NCI-H2081 (cell line): ENCODE results near the gene FDXACB1.
A peak's percentile ranks its signal among the peaks of the same experiment; 100 is the strongest.

ENCODE experiments used
- DNase-seq, 2 experiments: peaks; one replicate each; lab custom pipeline; 2025; lab: John Stamatoyannopoulos, UW

Gene FDXACB1, protein sequence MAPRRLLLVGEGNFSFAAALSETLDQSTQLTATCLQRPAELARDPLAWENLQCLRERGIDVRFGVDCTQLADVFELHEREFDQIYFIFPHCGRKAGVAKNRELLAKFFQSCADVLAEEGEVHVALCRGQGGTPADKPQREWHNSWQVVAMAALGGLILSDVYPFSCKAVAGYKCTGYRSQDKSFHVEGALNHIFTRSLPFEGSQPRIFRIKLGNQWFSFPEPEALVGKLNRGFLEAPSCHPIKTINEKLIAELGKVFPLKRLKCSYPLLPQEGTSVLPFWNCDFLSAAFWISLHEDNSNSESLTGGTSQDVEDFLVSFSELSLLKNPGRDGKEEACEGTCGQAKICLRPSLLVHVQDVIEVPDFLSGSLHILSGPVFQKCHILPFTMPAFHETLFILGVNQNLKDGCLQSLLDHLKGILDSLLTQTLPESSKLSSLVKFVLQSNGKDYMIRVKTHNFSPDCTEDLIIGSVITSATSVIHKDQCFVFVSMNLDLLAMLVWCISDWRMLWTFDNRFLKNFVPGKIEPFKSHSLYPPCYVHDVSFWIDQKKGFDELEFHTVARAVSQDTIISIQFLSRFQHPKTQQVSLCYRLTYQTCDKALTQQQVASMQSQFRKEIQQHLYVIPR

DNA sequence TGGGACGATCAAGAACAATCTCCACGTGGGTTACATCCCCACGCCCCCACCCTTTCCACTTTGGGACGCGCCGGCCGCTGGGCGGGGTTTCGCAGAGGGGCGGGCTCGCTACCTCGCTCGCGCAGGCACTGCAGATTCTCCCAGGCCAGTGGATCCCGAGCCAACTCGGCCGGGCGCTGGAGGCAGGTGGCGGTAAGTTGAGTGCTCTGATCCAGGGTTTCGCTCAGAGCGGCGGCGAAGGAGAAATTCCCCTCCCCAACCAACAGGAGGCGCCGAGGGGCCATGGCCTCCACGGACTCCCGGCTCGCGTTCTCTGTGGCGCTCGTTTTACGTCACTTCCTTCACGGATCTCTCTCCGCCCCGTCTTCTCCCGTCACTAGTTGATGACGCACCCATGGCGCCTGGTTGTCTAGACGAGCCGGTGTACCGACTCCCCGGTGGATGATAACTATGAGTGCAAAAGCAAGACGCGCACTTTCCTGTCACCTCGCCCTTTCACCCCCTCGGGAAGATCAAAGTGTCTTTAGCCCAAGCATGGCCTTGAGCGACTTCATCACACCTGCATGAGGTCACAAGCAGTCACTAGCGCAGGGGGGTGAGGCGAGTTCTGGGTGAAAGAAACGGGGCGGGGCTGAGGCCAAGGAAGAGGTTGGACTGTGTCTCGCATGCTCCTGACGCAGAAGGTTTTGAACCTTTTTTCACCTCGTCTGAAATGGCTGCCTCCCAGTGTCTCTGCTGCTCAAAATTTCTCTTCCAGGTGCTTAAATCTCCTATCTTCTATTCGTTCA, at the start of gene FDXACB1, which contains the start of gene CFAP68:
Gene FDXACB1 (minus strand): TSS at position 317 of the 788 bp plus-strand sequence. CDS start 33 bp downstream, at position 284.
Gene CFAP68 (plus strand): TSS at position 693 of the 788 bp plus-strand sequence. CDS start 20 bp downstream, at position 713.
- DNase-seq: peak; percentile 97 to 99

DNA sequence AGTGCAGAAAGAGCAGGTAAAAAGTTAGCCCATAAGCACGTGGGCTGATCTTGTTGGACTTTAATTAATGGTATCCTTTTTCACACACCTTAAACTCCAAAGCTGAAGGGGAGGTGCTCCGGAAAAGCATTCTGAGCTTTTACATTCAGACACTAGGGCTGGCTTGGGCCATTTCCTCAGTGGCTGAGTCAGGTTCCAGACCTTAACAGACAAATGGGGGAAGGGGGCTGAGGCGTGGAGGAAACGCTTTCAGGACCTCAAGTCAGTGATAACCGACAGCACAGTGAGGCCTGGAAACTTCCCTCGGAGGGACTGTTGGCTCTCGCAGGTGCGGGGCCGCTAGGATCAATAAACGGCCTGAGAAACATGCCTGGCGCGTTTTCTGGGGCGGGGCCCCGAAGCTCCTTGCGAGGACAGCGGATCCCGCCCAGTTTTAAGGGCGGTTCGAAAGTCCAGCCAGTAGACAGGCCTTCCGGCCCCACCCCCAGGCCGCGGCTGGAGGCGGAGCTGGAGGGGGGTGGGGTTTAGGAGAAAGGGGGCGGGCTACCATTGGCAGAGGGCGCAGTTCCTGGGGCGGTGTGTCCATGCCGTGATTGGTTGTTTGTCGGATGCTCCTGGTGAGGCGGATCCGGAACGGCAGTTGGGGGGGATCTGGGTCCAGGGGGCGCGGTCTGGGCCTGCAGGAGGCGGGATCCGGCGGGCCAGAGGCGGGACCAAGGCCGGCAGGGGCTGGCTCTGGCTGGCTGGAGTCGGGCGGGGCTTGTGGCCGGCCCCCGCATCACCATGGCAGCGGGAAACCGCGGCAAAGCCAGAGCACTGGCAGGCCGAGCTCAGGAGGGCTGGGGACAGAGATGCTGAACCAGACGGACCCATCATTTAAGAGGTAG, 47.8 kb upstream of the FDXACB1 start:
- DNase-seq: peak; percentile 98 to 100

DNA sequence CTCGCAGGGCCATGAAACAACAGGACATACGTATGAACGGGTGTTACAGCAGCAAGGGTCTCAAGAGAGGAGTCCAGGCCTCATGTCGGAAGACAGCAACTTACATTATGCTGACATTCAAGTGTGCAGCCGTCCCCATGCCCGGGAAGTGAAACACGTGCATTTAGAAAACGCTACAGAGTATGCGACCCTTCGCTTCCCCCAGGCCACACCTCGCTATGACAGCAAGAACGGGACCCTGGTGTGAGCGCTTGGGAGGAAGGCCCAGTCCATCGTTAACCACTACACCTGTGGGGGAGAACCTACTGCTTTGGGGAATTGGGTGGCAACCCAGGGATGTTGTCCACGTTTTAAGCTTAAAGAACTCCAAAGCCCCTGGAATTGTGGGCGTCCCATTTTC, 47.0 kb upstream of the FDXACB1 start:
- DNase-seq: no peak

DNA sequence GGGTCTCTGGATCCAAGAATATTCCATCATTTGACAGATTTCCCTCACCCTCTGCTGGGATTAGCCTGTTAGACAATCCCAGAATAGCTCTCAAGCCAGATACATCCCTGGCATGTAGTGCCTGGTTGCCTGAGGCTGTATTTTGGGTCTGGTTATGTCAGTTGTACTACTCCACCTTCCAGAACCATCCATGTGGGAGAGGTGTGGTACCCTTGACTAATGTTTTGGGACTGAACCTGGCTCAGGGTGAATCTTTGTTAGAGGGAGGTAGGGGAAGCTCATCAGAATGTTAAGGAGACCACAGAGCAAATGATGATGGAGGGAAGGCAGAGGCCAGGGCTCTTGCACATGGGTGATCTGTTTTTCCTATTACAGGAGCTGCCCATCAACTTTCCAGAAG, 45.0 kb upstream of the FDXACB1 start:
- no peak for DNase-seq

DNA sequence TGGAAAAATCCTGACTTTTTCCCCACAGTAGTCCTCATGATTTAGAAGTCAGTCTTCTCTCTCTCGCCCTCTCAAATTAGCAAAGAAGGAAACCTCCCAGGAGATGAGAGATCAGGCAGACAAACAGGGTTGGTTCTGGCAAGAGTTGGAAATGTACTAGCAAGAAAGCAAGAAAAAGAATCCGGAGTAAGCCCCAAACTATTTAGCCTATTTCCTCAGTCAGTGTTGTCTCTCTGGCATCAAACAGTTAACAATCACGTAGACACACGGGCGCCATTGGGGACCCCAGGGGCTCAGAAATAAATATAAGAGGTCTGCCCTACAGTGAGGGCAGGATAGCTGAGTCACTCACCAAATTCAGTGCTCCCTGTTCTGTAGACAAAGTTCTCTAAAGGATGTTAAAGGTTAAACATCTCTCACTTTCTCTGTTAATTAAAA, 44.4 kb upstream of the FDXACB1 start:
- DNase-seq: no peak

DNA sequence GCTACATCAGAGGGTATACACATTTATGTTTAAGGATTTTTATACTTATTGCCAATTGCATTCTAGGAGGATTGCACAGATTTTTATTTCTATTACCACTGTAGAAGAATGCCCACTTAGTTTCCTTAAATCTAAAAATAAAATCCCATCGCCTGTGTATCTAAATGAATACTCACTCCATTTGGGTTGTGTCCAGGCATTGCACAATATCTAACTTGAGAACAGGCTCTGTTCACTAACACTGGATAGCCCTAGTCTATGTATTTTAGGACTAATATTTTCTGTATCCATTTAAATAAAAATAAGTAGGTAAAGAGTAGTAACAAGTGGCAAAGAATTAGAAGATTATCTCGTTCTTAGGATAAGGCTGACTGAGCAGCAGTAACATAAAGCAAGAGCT, 43.8 kb upstream of the FDXACB1 start:
- no peak for DNase-seq

DNA sequence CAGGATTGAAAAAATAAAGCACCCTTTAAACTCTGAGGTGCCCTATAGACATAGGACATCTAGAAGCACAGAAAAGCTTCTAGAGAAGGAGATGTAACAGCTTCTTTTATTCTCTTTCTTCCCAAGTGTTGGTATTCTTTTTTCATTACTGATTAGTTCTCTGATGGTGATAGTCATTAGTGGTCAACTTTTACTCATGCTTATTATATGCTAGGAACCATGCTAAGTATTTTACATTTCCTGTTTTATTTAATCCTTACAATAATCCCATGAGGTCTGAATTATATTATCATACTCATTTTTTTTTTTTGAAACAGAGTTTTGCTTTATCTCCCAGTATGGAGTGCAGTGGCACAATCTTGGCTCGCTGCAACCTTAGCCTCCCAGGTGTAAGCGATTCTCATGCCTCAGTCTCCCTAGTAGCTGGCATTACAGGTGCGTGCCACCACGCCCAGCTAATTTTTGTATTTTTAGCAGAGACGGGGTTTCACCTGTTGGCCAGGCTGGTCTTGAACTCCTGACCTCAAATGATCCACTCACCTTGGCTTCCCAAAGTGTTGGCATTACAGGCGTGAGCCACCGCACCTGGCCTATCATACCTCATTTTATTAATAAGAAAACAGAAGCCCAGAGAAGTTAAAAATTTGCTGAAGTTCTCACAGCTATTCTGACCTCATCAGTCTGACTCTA, 42.7 kb upstream of the FDXACB1 start:
- DNase-seq: no peak

DNA sequence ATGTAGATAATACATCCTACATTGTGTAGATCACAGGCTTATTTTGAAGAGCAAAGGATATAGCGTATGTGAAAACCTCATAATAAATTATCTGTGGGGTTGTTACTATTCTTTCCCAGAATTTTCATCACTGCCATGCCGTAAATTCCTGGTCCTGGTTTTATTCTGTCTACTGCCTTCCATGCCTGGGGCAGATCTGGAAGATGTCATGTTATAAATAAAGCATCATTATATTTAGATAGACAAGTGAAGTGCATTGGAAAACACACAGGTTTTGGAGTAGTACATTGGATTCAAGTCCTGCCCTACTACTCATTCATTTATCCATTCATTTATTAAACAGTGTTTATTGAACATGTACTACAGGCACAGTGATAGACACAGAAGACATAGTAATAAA, 41.9 kb upstream of the FDXACB1 start:
- no peak for DNase-seq

DNA sequence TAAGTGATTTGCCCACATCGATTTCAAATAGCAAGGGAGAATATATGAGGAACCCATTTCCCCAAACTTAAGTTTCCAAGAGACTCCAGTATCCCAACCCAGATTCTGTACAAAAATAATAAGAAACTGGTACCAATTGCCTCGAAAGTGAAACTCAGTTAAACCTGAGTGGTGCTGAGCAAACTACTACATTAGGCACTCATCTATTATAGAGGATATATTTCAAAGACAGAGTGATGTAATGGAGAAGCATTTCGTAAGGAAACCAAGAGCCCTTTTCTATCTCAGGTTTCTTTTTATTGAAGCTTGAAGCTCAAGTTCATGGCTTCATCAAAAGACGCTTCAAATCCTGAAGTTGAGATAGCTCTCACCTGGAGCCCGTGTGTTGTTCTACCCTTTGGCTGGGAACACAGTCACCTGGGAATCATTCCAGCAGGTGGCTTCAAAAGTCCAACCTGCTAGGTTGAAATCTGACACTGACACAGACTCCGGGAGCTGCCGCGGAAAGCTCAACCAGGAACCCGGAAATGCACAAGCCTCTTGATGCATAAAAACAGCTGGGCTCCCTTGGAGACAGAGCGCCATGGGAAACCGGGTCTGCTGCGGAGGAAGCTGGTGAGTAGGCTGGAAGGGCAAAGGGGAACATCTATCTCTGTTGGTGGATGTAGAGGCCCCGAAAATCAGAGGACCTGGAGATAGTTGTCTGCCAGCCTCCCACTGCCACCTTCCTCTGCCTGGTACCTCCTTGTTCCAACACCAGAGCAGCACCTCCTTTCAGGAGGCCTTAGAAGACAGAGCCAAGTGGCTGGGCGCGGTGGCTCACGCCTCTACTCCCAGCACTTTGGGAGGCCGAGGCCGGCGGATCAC, 39.7 kb upstream of the FDXACB1 start, which contains the start of gene C11orf52:
Gene C11orf52 (plus strand): TSS at position 524 of the 867 bp plus-strand sequence. CDS start 60 bp downstream, at position 584.
- DNase-seq: peak; percentile 90 to 98

DNA sequence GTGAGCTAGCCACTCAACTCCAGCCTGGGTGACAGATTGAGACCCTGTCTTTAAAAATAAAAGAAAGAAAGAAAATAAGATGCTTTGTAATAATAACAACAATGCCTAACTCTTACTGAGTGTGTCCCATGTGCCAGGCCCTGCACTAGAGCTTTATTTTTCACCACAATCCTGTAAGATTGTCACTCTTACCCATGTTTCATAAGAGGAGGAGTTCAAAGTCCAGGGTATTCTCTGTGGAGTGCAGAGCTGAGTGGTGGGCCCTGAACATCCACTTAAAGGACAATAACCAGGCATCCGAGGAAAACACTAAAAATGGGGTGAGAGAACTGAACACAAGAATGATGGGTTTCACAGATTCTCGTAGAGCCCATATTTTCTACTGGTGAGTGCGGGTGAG, 38.8 kb upstream of the FDXACB1 start:
- DNase-seq: no peak

DNA sequence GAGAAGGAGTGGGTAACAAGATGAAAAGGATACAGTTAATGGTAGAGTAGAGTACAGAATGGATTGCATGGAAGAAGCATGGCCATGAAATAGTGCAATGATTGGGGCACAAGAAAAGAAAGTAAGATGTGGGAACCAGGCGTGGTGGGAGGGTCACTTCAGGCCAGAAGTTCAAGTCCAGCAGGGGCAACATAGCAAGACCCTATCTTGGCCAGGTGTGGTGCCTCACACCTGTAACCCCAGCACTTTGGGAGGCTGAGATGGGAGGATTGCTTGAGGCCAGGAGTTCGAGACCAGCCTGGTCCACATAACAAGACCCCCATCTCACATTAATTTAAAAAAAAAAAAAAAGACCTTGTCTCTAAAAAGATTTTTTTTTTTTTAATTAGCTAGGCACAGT, 38.3 kb upstream of the FDXACB1 start:
- DNase-seq: no peak

DNA sequence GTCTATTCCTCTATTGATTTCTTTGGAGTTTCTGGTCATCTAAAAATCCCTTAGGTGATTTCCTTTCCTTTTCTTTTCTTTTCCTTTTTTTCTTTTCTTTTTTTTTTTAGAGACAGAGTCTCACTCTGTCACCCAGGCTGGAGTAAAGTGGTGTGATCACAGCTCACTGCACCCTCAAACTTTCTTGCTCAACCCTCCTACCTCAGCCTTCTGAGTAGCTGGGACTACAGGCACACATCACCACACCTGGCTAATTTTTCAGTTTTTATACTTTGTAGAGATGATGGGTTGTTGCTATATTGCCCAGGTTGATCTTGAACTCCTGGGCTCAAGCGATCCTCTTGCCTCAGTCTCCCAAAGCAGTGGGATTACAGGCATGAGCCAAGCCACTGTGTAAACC, 37.8 kb upstream of the FDXACB1 start:
- no peak for DNase-seq

DNA sequence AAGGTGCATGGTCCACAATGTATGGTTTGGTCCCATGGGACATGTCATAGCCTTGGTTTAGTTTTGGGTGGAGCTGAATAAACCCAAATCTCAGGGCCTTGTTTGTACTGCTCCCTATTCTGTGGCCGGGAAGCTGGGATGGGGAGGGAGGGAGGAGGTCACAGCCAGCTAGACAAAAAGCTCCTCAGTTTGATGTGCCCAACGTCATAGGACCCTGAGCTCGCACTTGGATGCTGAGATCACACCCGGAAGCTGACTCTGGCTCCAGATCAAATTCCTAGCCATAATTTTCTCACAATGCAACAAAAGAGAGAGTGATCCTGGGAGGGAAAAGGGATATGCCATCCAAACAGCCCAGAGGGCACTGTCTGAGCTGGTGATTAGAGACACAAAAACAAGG, 35.0 kb upstream of the FDXACB1 start:
- DNase-seq: peak in 1 of 2 experiments; percentile 48

DNA sequence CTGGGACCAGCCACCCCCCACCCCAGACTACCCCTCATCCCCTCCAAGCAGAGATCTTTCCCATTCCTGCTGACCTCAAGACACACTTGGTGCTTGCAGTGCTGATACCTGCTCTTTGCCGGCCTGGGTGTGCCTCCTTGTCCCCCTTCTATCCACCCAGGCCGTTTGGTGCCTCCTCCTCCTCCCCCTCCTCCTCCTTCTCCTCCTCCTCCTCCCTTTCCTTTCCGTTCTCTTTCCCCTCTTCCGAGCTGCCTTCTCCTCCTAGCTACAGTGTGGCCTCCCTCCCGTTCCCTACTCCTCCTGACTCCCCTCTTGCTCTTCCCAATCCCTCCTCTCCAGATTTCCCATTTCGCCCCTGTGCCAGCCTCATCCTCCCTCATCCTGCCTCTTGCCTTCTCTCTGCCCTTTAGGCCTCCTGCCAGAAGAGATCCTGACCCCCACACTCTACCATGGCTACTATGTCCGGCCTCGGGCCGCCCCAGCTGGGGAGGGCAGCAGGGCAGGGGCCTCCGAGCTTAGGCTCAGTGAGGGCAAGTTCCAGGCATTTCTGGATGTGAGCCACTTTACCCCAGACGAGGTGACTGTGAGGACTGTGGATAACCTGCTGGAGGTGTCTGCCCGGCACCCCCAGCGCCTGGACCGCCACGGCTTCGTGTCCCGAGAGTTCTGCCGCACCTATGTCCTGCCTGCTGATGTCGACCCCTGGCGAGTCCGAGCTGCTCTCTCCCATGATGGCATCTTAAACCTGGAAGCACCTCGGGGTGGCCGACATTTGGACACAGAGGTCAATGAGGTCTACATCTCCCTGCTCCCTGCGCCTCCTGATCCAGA, 34.3 kb upstream of the FDXACB1 start:
- DNase-seq: no peak

DNA sequence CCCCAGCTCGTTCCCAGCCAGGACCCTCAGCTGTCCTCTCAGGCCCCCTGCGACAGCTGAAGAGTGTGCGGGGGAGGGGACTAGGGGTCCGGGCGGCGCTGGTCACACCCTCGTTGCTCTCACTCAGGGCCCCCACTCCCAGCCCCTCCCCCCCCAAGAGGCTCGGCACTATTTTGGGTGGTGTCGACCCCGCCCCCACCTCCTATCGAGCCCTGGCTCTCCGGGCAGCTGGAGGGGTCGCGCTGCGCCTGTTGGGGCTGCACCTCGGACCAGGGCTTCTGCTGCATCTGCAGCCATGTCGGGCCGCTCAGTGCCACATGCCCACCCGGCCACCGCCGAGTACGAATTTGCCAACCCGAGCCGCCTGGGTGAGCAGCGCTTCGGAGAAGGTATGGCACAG, 33.6 kb upstream of the FDXACB1 start, which contains the start of gene HSPB2:
Gene HSPB2 (plus strand): TSS at position 200 of the 400 bp plus-strand sequence. CDS start 96 bp downstream, at position 296.
- no peak for DNase-seq

DNA sequence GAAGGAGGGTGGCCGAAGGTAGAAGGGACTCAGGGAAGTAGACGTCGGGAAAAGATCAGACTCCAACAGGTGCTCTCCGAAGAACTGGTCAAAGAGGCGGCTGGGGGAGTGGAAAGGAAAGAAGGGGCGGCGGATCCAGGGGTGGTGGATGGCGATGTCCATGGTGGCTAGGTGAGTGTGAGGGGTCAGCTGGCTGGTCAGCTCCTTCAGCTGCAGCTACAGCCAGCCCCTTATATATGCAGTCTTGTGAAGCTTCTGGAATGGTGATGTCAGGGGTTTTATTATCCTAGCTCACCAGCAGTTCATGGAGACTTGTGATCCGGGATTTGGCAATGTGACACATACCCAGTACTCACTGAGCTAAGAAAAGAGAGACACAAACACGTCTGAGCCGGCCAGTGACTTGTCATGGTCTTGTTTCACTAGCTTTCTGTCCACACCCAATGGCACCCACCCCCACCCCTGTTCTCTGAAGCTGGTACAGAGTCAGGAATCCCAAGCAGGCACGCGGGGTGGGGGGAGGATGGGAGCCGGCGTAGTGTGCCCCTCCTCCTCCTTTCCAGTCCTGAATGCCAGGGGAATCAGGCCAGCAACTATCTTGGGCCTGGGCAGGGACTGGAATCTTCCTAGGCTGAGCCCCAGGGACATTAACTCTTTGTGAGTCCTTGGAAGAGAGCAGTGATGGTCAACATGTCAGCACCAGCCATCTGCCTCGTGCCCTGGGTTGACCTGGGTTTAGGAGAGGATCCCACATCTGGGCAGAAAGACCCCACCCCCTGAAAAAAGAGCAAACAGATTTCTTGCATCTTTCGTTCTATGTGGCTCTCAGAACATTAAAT, 32.8 kb upstream of the FDXACB1 start, which contains the start of gene CRYAB:
Gene CRYAB (minus strand): TSS at position 208 of the 839 bp plus-strand sequence. CDS start 46 bp downstream, at position 162.
- no peak for DNase-seq
